Heart left ventricle (tissue), 13 donors: ENCODE measurements around the gene NDUFB5.

Experiments
- CTCF ChIP-seq, 12 donors: fragments of 200-600 bp; sonication (generic) in 4 of 12; IDR thresholded peaks; one replicate each; pipeline versions ENCODE4 v1.5.0 to v1.8.0; 2018 to 2022; ENCODE audit warnings: antibody characterized with exemption in 12 of 12, mild to moderate bottlenecking in 5 of 12
- POLR2A ChIP-seq, 2 donors: fragments of 450-650 bp; IDR thresholded peaks; one replicate each; pipeline ENCODE4 v1.6.1; 2017; ENCODE audit warnings: antibody characterized with exemption in 2 of 2, mild to moderate bottlenecking in 2 of 2, moderate library complexity in 2 of 2
- donor health status: ischemic (EF 13 %, LVEDD 7.1; RV severe dilation, severe dysfunction).
- donor health status: DM: no; HTN: yes; CAD: no.
- donor health status: DM: no; HTN: no; CAD: no.
- donor health status: ischemic (EF 25% LVEDD 6.9; RV normal size, moderate dysfunction).
- donor health status: ischemic (EF 25% LVEDD 5.7; RV mildly dilated, moderate dysfunction).
- donor health status: ischemic (EF 35%, LVEDD 5.7; RV mildly dilated, moderate dysfunction).
- donor health status: nonischemic (EF 11% LVEDD 7.7; RV severe dilation, severe dysfunction).
- donor health status: DM: yes; HTN: yes; CAD: no.
- donor health status: PGD.
- donor health status: ischemic (EF 29% LVEDD 5.4; RV normal size, mild dysfunction).
- donor health status: nonischemic (EF 23%, LVEDD 6.1; RV moderate dilation, normal function).

DNA sequence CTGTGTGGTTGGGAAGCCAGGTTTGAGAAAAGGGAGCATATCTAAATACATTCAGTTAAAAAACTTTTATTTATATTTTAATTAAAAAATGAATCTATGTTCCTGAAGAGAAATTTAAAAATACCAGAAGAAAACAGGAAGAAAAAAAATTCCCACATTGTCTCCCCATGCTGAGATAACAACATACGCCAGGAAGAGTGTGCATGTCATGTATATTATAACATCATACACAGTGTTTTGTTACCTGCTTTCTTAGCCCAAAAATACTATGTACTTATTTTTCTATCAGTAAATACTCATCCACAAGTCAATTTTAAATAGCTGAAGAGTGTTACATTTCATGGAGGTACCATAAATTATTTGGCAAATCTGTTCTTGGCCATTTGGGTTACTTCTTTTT, 66.7 kb downstream of the NDUFB5 start:
- TF ChIP-seq CTCF (IDR thresholded peaks at IDR 0.05) (no peak), POLR2A (IDR thresholded peaks at IDR 0.05) (no peak)
